Upper lobe of left lung (tissue), 6 donors: ENCODE measurements around the gene RPL35. TPM values are rescaled to one million over a fixed set of nuclear protein-coding genes. Genes with fewer than 3 reads are reported as not detected.
A peak's percentile ranks its signal among the peaks of the same experiment; 100 is the strongest.

ENCODE experiments used
- ATAC-seq, 2 donors: fragments of 200-7000 bp; cut with Tn5 transposase; one replicate each; pipeline ENCODE4 v1.9.1; 2022; ENCODE audit warnings: mild to moderate bottlenecking in 2 of 2, moderate library complexity in 2 of 2; ENCODE audit not compliant: low FRiP score in 2 of 2
- DNase-seq, 2 donors: peaks; one replicate each; pipeline ENCODE4 v3.0.0-alpha.2; 2019 to 2020
- H3K27ac ChIP-seq, 4 donors: fragments of 200-600 bp; sonication (generic); one replicate each; pipeline ENCODE4 v1.5.1; 2016 to 2019
- H3K27me3 ChIP-seq, 4 donors: fragments of 200-600 bp; sonication (generic); one replicate each; pipeline ENCODE4 v1.5.1; 2017 to 2019
- H3K36me3 ChIP-seq, 4 donors: fragments of 200-600 bp; sonication (generic); one replicate each; pipeline ENCODE4 v1.5.1; 2016 to 2019
- H3K4me1 ChIP-seq, 4 donors: fragments of 200-600 bp; sonication (generic); one replicate each; pipeline ENCODE4 v1.5.1; 2018 to 2019
- H3K4me3 ChIP-seq, 4 donors: fragments of 200-600 bp; sonication (generic); one replicate each; pipeline ENCODE4 v1.5.1; 2017 to 2019; ENCODE audit warnings: mild to moderate bottlenecking in 2 of 4, moderate library complexity in 1 of 4
- H3K9me3 ChIP-seq, 4 donors: fragments of 200-600 bp; sonication (generic); one replicate each; pipeline ENCODE4 v1.5.1; 2018 to 2019
- EP300 ChIP-seq, 4 donors: sonication (generic); formaldehyde crosslinking; IDR thresholded peaks; one replicate each; pipeline ENCODE4 v1.5.1; 2017; ENCODE audit warnings: antibody characterized with exemption in 4 of 4, control low read depth in 2 of 4
- POLR2A ChIP-seq, 4 donors: fragments of 450-650 bp; IDR thresholded peaks; one replicate each; pipeline ENCODE4 v1.5.1; 2016 to 2017; ENCODE audit warnings: antibody characterized with exemption in 4 of 4, mild to moderate bottlenecking in 2 of 4
- POLR2AphosphoS5 ChIP-seq, 2 donors: sonication (generic); formaldehyde crosslinking; IDR thresholded peaks; one replicate each; pipeline ENCODE4 v1.5.1; 2017; ENCODE audit warnings: antibody characterized with exemption in 2 of 2
- WGBS, 2 donors: methylation state at CpG; one replicate each; pipeline ENCODE4 v1.1.5; 2017 to 2018; 5-methylcytosine and 5-hydroxymethylcytosine counted together
- total RNA-seq, 6 donors: library from RNA; depleted of rRNA in 4 of 6; stranded (reverse); fragments of >200 nt in 4 of 6; gene quantifications; one replicate each; pipeline versions ENCODE4 v1.1.0 to v1.2.1, GENCODE V29; 2016 to 2021
- TF ChIP-seq, protein P1 (sequence below), 6 experiments: fragments of 450-650 bp in 4 of 6; fragments of 200-600 bp in 2 of 6; sonication (generic) in 2 of 6; IDR thresholded peaks; one replicate each; pipeline ENCODE4 v1.5.1; 2016 to 2019; ENCODE audit warnings: antibody characterized with exemption in 6 of 6
- donor health status: DM: no; HTN: no; CAD: no; lungs with moderate emphysema.
- donor health status: DM: no; HTN: yes; CAD: no; lungs with severe emphysema.

Gene RPL35
- total RNA-seq, 6 donors from 2014 or later: 646 to 1,381 (median 944) TPM

DNA sequence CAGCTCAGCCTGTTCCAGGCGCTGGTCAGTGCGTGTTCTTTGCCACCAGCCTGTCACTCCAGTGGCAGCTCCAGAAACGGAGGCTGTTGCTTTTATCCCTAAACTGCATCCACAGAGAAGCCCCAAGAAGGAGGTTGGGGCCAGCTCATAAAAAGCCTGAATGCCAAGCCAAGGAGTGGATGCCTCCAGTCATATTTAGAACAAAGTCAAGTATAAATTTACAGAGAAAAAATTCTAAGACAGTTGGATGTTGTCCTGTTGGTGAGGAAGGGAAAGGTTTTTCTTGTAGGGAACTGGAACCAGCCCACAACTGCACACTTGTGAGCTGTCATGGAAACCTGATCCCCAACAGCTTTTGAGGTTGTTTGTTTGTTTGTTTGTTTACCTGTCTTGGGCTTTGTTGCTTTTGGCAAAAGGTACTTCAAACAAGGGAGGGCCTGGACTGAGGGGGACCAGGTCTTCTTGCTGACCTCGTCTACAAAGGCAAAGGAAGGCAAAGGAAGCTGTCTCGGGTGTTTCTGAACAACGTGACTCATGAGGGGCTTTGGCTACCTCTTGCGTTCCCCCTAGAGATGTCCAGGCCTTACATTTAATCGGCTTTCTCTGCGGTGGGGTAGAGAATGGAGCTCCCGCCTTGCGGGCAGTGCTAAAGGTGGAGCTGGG is 48.1 kb downstream of the RPL35 start:
- H3K9me3 ChIP-seq: no peaks in the 10 kb centered on the region
- whole genome bisulfite sequencing, 2 donors: 82 to 90% methylated on average over 7 to 11 of the region's 11 CpGs
- H3K36me3 ChIP-seq: peaks cover 0 to 10% (median 0%) of the 10 kb centered on the region in 4 donors
- ATAC-seq (no peak), DNase-seq (no peak)
- no peak overlapping the region for H3K4me3 ChIP-seq
- TF ChIP-seq POLR2A (IDR thresholded peaks at IDR 0.05): no peak
- TF ChIP-seq POLR2AphosphoS5 (IDR thresholded peaks at IDR 0.05): no peak
- TF ChIP-seq EP300 (IDR thresholded peaks at IDR 0.05): no peak
- TF ChIP-seq, protein P1, sequence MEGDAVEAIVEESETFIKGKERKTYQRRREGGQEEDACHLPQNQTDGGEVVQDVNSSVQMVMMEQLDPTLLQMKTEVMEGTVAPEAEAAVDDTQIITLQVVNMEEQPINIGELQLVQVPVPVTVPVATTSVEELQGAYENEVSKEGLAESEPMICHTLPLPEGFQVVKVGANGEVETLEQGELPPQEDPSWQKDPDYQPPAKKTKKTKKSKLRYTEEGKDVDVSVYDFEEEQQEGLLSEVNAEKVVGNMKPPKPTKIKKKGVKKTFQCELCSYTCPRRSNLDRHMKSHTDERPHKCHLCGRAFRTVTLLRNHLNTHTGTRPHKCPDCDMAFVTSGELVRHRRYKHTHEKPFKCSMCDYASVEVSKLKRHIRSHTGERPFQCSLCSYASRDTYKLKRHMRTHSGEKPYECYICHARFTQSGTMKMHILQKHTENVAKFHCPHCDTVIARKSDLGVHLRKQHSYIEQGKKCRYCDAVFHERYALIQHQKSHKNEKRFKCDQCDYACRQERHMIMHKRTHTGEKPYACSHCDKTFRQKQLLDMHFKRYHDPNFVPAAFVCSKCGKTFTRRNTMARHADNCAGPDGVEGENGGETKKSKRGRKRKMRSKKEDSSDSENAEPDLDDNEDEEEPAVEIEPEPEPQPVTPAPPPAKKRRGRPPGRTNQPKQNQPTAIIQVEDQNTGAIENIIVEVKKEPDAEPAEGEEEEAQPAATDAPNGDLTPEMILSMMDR (IDR thresholded peaks at IDR 0.05): no peak
- H3K4me1 ChIP-seq: peaks cover 0 to 6% (median 0%) of the 10 kb centered on the region in 4 donors
- no peaks in the 10 kb centered on the region for H3K27me3 ChIP-seq
- no peak overlapping the region for H3K27ac ChIP-seq

DNA sequence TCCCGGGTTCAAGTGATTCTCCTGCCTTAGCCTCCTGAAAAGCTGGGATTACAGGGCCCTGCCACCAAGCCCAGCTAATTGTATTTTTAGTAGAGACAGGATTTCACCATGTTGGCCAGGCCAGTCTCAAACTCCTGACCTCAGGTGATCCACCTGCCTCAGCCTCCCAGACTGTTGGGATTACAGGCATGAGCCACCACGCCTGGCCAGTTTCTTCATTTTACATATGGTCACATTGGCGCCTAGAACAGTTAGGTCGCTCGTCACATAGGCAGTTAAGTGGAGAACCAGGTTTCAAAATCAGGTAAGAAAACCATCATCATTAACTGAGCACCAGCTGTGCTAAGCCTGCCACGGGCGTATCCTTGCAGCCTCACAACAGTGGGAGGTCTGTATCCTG is 48.7 kb downstream of the RPL35 start:
- H3K9me3 ChIP-seq: no peaks in the 10 kb centered on the region
- DNase-seq: no peak
- peaks cover 0 to 10% (median 0%) of the 10 kb centered on the region in 4 donors for H3K36me3 ChIP-seq
- H3K27ac ChIP-seq: no peak overlapping the region
- WGBS, 2 donors: 95% methylated on average over 7 of the region's 7 CpGs
- no peak for TF ChIP-seq POLR2A (IDR thresholded peaks at IDR 0.05)
- TF ChIP-seq EP300 (IDR thresholded peaks at IDR 0.05): no peak
- peaks cover 0 to 6% (median 0%) of the 10 kb centered on the region in 4 donors for H3K4me1 ChIP-seq
- no peak overlapping the region for H3K4me3 ChIP-seq
- no peaks in the 10 kb centered on the region for H3K27me3 ChIP-seq
- ATAC-seq: no peak

DNA sequence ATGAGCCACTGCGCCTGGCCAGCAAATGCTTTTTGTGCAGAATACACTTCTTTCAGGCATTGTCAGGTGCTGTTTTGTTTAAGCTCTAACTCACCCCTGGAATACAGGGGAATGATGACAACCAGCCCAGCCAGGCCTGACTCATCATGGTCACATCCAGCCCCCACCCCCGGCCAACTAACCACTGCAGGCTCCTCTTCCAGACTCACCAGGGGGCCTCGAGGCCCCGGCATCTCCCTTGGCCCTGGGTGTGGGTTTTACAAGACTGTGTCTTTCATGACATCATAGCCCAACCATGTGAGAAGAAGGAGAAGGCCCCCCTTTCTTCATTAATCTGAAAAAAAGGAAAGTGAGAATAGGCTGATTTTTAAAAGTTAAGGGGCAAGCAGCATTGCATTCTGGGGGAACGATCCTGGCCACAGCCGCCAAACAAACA is 49.3 kb downstream of the RPL35 start:
- Histone ChIP-seq H3K9me3 (no peaks in the 10 kb centered on the region), H3K36me3 (peaks cover 0 to 15% (median 0%) of the 10 kb centered on the region in 4 donors), H3K4me3 (no peak overlapping the region), H3K27me3 (no peaks in the 10 kb centered on the region), H3K27ac (no peak overlapping the region), H3K4me1 (peaks cover 0 to 6% (median 0%) of the 10 kb centered on the region in 4 donors)
- no peak for TF ChIP-seq EP300 (IDR thresholded peaks at IDR 0.05)
- no peak for TF ChIP-seq POLR2A (IDR thresholded peaks at IDR 0.05)
- no peak for TF ChIP-seq POLR2AphosphoS5 (IDR thresholded peaks at IDR 0.05)
- 63 to 68% methylated on average over 6 of the region's 6 CpGs for WGBS, 2 donors
- DNase-seq (no peak), ATAC-seq (peak in 1 of 2 donors; percentile 91)

DNA sequence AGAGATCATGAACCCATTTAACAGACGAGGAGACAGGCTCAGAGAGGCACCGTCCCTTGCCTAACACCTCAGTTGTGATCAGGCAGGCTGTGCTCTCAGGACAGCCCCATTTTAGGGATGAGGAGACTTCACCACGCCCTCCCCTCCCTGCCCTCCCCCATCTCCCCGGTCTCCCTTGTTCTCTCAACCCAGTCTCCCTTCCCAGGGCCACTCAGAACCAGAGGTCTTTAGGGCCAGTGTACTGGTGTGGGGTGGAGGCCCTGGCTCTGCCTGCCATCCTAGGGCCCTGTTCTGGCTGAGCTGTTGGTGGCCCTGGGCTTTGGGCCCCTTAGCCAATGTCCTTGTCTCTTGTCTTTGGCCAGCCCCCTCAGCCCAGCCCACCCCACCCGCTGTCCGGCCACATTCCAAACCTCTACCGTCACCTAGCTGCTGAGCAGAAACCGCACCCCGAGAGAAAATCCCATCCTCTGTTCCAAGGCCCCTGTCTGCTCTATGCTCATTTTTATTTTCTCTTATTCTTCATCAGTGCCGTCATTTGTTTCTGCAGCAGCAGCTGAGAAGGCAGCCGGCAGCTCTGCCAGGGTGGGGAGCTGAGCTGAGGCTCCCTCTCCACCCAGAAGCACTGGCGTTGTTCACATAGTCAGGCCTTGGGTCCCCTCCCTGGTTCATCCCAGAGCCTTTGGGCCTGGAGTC is 50.9 kb downstream of the RPL35 start:
- Histone ChIP-seq H3K9me3 (no peaks in the 10 kb centered on the region), H3K4me1 (peaks cover 0 to 6% (median 0%) of the 10 kb centered on the region in 4 donors), H3K27ac (no peak overlapping the region), H3K36me3 (peaks cover 0 to 15% (median 0%) of the 10 kb centered on the region in 4 donors), H3K27me3 (no peaks in the 10 kb centered on the region), H3K4me3 (no peak overlapping the region)
- peak; percentile 17 to 82 for ATAC-seq
- TF ChIP-seq, protein P1 (IDR thresholded peaks at IDR 0.05): no peak
- TF ChIP-seq EP300 (IDR thresholded peaks at IDR 0.05) (no peak), POLR2AphosphoS5 (IDR thresholded peaks at IDR 0.05) (no peak), POLR2A (IDR thresholded peaks at IDR 0.05) (no peak)
- DNase-seq: no peak
- 61 to 67% methylated on average over 12 of the region's 12 CpGs for WGBS, 2 donors

DNA sequence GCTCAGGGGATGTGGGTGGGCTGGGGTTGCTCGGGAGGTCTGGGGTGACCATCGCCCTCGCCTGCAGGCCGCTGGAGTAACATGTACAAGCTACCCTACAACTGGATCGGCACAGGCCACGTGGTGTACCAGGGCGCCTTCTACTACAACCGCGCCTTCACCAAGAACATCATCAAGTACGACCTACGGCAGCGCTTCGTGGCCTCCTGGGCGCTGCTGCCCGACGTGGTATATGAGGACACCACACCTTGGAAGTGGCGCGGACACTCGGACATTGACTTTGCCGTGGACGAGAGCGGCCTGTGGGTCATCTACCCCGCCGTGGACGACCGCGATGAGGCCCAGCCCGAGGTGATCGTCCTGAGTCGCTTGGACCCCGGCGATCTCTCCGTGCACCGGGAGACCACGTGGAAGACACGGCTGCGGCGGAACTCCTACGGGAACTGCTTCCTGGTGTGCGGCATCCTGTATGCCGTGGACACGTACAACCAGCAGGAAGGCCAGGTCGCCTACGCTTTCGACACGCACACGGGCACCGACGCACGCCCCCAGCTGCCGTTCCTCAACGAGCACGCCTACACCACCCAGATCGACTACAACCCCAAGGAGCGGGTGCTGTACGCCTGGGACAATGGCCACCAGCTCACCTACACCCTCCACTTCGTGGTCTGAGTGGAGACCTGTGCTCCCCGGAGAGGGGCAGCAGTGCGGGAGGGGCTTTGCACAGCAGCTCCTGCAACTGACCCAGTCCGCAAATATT is 51.8 kb downstream of the RPL35 start:
- Histone ChIP-seq H3K27ac (no peak overlapping the region), H3K4me1 (peaks cover 0 to 6% (median 0%) of the 10 kb centered on the region in 4 donors), H3K36me3 (peaks cover 0 to 15% (median 0%) of the 10 kb centered on the region in 4 donors), H3K27me3 (no peaks in the 10 kb centered on the region), H3K9me3 (no peaks in the 10 kb centered on the region), H3K4me3 (no peak overlapping the region)
- WGBS, 2 donors: 95 to 97% methylated on average over 33 to 59 of the region's 60 CpGs
- peak in 1 of 2 donors; percentile 79 for DNase-seq
- ATAC-seq: no peak
- TF ChIP-seq POLR2A (IDR thresholded peaks at IDR 0.05) (no peak), POLR2AphosphoS5 (IDR thresholded peaks at IDR 0.05) (no peak), EP300 (IDR thresholded peaks at IDR 0.05) (no peak)
- TF ChIP-seq, protein P1 (IDR thresholded peaks at IDR 0.05): no peak
